Measurements from ENCODE around the gene MXD4.

The MXD4 gene

GRCh38 chr4:2263926-2264321, 2.0 kb upstream of the MXD4 start:
- DNase-seq (ENCODE audit: low spot score) = no peak

DNA sequence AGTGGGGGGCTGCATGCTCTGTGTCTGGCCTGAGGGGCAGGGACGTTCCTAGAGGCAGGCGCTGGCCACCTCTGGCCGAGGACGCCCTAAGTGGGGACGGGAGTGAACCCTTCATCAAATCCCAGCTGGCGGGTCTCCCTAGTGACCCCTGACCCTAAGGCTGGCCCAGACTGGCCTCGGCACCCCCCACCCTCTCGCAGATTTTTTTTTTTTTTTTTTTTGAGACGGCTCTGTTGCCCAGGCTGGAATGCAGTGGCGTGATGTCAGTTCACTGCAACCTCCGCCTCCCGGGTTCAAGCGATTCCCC, 988 bp upstream of the MXD4 start:
- DNase-seq (ENCODE audit: low spot score) = no peak

- peak; percentile 99 for DNase-seq (ENCODE audit: low spot score)
Observed at GRCh38 chr4:2262145-2262943, 435 bp upstream of the MXD4 start.

- no peak for DNase-seq (ENCODE audit: low spot score)
Observed at GRCh38 chr4:2261110-2261852, 628 bp downstream of the MXD4 start.

DNA sequence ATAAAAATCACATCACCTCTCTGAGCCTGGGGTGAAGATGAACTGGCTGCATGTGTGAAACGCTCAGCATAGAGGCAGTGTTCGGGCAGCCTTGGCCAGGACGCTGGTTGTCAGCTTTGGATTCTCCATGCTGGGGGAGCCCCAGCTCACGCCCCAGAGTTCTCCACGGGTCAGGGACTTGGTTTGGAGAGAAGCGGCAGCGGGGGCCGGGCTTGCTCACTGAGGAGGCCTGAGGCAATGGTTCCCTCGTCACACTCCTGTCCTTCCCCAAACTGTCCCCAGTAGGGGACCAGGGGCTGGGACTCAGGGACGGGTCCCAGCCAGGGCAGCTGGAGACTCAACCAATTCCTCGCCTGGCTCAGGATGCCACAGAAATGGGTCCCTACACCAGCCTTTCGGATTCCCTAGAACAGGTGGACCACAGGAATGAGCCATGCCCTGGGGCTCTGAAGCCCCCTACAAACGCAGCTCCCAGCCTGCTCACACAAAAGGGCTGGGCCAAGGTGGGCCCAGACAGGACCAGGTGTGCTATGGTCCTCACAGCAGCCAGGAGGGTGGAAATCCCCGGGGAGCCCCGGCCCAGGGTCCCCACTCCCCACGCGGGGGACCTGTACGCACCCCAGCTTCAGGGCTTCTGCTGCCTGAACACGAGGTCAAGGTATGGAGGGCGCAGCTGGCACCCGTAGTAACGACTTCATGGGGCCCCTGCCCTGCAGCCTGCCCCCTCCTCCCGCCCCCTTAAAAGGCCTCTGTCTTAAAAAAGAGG, 1.4 kb downstream of the MXD4 start:
- no peak for DNase-seq (ENCODE audit: low spot score)

DNA sequence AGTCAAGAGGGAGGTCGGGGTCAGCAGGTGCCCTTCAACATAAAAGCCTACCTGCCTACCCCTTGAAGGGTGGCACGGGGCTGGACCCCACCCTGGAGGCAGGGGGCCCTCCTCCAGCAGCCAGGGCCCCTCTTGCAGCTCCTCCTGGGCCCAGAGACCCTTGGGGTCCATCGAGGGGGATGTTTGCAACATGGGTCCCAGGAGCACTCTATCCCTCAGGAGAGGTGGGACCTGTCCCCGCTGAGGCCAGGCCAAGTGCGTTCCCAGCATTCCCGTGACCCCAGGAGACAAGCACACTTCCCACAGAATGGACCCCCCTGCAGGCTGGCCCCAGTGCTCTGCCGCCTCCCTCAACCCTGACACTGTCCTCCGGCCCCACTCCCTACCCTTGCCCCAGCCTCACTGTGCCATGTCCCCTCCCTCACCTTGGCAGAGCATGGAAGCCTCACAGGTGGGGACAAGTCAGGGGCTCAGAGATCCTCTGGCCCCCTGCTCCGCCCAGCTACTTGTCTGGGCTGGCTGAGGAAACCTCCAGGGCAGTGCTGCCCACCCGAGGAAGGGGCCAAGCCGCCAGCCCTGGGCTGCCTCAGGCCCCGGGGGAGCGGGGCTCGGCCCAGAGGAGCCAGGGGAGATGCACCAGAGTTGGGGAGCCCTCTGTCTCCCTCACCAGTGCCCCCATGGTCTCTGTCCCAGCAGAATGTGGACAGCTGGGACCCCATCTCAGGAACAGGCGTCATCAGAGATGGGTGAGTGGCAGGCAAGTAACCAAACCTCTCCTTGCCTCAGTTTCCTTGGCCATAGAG, 2.2 kb downstream of the MXD4 start:
- DNase-seq (ENCODE audit: low spot score) = no peak

- DNase-seq (ENCODE audit: low spot score) = no peak
Observed at GRCh38 chr4:2259036-2259540, 2.8 kb downstream of the MXD4 start.

DNA sequence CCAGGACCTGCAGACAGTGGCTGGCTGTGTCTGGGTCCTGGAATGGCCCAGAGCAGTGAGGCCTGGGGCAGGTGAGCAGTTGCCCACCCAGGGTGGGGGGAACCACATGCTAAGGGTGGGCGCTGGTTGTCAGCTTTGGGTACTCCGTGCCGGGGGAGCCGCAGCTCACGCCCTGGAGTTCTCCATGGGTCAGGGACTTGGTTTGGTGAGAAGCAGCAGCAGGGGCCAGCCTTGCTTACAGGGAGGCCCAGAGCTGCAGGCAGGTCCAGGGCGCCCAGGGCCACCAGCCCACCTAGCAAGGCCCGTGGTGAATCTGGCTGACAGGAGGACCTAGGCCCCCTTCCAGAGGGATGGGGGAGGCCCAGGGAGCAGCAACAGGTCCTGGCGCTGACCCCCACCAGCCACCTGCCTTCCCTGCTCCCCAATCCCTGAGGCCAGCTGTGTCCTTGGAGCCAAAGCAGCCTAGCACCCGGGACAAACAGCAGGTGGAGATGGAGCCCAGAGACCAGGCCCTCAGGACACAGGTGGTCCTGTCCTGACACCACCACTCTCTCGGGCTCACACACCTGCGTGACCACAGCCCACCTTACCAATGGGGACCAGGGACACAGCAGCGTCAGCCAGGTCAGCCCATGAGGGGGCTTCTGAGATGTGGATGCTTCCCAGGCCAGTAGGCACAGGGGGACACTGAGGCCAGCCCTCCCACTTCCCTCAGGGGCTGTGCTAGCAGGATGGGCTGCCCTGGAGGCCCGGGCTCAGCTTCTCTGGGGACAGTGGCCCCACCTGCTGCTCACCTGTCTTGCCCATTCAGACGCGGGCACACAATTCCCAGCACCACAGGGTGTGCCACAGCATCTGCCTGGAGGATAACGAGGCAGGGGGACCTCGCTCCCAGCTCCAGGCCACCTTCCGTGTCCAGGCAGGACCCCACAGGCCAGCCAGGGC, 3.5 kb downstream of the MXD4 start:
- DNase-seq (ENCODE audit: low spot score) = no peak

DNA sequence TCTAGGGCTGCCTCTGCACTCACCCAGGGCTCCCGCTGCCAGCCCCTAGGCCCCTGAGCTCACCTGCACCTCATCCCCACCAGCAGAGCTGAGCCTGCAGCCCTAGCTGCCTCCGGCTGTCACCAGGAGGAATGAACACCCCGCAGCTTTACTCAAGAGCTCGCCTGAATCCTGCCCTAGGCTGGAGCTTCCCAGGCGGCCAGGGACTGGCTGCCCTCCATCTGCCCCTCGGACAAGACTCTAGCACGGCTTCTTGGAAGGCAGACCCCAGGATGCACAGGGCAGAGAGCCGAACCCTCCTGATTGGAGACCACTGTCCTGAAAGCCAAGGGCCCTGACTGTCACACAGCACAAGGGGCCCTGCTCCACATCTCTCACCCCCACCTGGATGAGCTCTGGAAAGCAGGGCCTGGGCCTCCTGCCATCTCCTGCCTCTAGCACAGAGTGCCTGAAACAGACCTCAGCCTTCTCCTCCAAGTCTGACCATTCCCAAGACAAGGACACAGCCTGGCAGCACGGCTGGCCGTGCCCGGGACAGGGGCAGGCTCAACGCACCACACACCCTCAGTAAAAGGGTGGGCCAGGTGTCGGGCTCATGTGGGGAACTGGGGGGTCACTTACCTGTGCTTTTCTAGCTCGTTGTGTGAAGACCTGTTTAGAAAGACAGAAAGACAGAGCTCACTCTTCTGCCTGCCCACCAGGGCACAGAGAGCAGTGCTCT, 4.4 kb downstream of the MXD4 start:
- DNase-seq (ENCODE audit: low spot score) = no peak

DNA sequence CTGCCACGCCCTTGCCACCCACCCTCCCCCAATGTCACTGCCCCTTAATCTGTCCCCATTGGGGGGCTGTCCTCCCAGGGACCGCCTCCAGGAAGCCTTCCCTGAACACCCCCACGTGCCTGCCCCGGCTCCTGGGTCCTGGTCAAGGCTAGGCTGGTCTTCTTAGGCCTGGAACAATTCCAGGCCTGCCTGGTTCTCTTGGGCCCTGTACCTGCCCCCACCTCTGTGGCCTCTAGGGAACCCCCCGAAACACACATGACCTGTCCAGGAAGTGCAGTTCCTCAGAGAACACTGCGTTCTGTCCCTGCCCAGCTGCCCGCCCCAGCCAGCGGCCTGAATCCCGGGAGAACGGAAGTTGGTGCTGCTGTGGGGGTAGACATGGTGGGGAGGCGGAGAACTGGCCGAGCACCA, 5.1 kb downstream of the MXD4 start:
- DNase-seq (ENCODE audit: low spot score) = no peak

GRCh38 chr4:2256156-2256731, 5.7 kb downstream of the MXD4 start:
- DNase-seq (ENCODE audit: low spot score) = no peak

GRCh38 chr4:2255501-2256155, 6.3 kb downstream of the MXD4 start:
- DNase-seq (ENCODE audit: low spot score) = no peak

- no peak for DNase-seq (ENCODE audit: low spot score)
Observed at GRCh38 chr4:2254665-2255500, 7.0 kb downstream of the MXD4 start.

DNA sequence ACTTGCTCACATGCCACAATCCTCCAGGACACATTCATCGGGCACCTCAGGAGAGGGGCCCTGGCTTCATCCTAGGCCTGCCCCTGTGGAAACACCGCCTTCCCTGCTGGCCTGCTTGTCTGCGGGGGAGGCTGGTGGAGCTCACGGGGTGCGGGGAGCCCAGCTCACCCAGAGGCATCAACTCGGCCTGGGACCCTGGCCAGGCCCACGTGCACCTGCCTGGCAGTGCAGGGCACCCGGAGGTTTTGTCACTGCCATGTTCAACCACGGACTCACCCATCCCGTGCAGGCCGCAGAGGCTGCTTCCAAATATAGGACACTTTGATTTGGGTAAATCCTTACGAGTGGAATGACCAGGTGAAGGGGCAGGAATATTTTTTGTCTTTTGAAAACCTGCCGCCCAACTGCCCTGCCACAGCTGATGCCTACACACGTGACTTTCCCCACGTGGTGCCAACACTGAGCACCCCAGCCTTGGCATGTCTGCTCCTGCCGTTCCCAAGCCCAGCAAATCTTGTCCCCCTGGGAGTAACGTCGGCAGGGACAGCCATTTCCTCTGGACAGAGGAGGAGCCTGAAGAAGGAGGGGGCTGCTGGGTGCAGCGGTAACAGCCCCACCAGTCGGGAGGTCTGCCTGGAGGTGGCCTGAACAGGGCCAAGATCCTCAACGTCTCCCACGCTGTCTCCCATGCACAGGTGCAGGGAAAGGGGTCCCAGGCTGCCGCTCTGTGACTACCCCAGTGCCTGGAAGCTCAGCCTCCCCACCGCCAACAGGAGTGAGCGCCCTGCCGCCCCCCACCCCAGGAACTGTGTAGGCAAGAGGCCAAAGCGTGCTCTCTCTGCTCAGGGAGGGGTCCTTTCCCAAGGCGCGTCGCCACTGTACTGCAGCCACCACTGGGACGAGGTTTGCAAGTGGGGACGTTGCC, 8.5 kb downstream of the MXD4 start:
- no peak for DNase-seq (ENCODE audit: low spot score)

- DNase-seq (ENCODE audit: low spot score) = no peak
Observed at GRCh38 chr4:2252530-2253091, 9.3 kb downstream of the MXD4 start.

GRCh38 chr4:2251795-2252529, 9.9 kb downstream of the MXD4 start:
- no peak for DNase-seq (ENCODE audit: low spot score)
